Motor neuron (in vitro differentiated cells): ENCODE results near the gene ADIPOR1. TPM values are rescaled to one million over a fixed set of nuclear protein-coding genes. Genes with fewer than 3 reads are reported as not detected.
"Not testable (repeated sequence)": the region's sequence is repeated elsewhere in the genome, so short reads cannot be mapped to it uniquely, and the experiment has no call there.

ENCODE experiments used
- ATAC-seq, 8 experiments: fragments of 200-7000 bp; cut with Tn5 transposase; replicated peaks in 6 of 8; 2 replicates each; pipeline ENCODE4 v1.8.0; 2021; ENCODE audit warnings: mild to moderate bottlenecking in 8 of 8, moderate library complexity in 8 of 8
- H3K27ac ChIP-seq, 2 donors: fragments of 250-450 bp; sonication (Bioruptor Pico); 2 replicates each; pipeline ENCODE4 v1.9.0; 2021; ENCODE audit warnings: antibody characterized with exemption in 2 of 2, mild to moderate bottlenecking in 2 of 2, moderate library complexity in 1 of 2
- H3K4me1 ChIP-seq, 2 donors: fragments of 250-450 bp; sonication (Bioruptor Pico); replicated peaks in 1 of 2; 2 replicates each; pipeline ENCODE4 v1.6.1; 2021; ENCODE audit warnings: antibody characterized with exemption in 2 of 2, mild to moderate bottlenecking in 2 of 2, moderate library complexity in 1 of 2
- H3K4me3 ChIP-seq, 5 donors: fragments of 250-450 bp; sonication (Bioruptor Pico); 2 replicates each; pipeline ENCODE4 v1.9.0; 2021; ENCODE audit warnings: antibody characterized with exemption in 5 of 5, mild to moderate bottlenecking in 5 of 5, moderate library complexity in 4 of 5
- WGBS, 10 experiments: fragments of 450-650 bp; shearing (Covaris generic); methylation state at CpG; one replicate each; pipeline ENCODE4 v1.0.0; 2022; 5-methylcytosine and 5-hydroxymethylcytosine counted together
- in situ Hi-C, 9 experiments: fragments of 400-800 bp; cut with MboI; loops; one replicate each; pipeline ENCODE4 v1.15.0; 2021; ENCODE audit warnings: low sequenced_read_pairs in 9 of 9, low pct_unique_long_range_greater_than_20kb in 2 of 9; ENCODE audit not compliant: unreplicated experiment in 9 of 9
- total RNA-seq, 8 experiments: library from RNA; unstranded; fragments of 300-600 nt; gene quantifications; 2 replicates each; pipeline versions ENCODE4 v1.2.3 to v1.2.4, GENCODE V29; 2022

The ADIPOR1 gene
- total RNA-seq, 8 experiments from 2014 or later: 59.0 to 91.2 (median 67.8) TPM

GRCh38 chr1:202915146-202915545 is 43.0 kb downstream of the ADIPOR1 start:
- in situ Hi-C loops: no loop called here
- H3K4me1 ChIP-seq: no peaks in the 10 kb centered on the region
- no peak for ATAC-seq
- no peak overlapping the region for H3K4me3 ChIP-seq
- H3K27ac ChIP-seq: no peak overlapping the region

GRCh38 chr1:202912476-202912875 is 45.6 kb downstream of the ADIPOR1 start:
- H3K27ac ChIP-seq, in situ Hi-C loops, H3K4me3 ChIP-seq, ATAC-seq, H3K4me1 ChIP-seq: not testable (repeated sequence)
- WGBS, 10 experiments: 74 to 100% (median 95%) methylated on average over 2 to 4 of the region's 4 CpGs; no CpG with 5 or more reads in 3 of the 10 experiments

GRCh38 chr1:202909494-202909893 is 48.6 kb downstream of the ADIPOR1 start:
- H3K4me3 ChIP-seq: no peak overlapping the region
- in situ Hi-C loops: no loop called here
- no peak for ATAC-seq
- WGBS, 10 experiments: 40 to 100% (median 92%) methylated on average over 1 of the region's 1 CpG; no CpG with 5 or more reads in 3 of the 10 experiments
- no peak overlapping the region for H3K27ac ChIP-seq
- H3K4me1 ChIP-seq: no peaks in the 10 kb centered on the region

GRCh38 chr1:202908998-202909397 is 49.1 kb downstream of the ADIPOR1 start:
- Histone ChIP-seq H3K4me3 (no peak overlapping the region), H3K27ac (no peak overlapping the region), H3K4me1 (no peaks in the 10 kb centered on the region)
- ATAC-seq: no peak
- in situ Hi-C loops: no loop called here
- 80 to 99% (median 94%) methylated on average over 4 to 6 of the region's 6 CpGs; no CpG with 5 or more reads in 1 of the 10 experiments for WGBS, 10 experiments

- Histone ChIP-seq H3K4me3 (no peak overlapping the region), H3K27ac (no peak overlapping the region), H3K4me1 (no peaks in the 10 kb centered on the region)
- no peak for ATAC-seq
- in situ Hi-C loops: no loop called here
- WGBS, 10 experiments: 39 to 83% (median 65%) methylated on average over 1 to 4 of the region's 4 CpGs
Observed at GRCh38 chr1:202905331-202905730, 52.8 kb downstream of the ADIPOR1 start.

- H3K4me1 ChIP-seq, in situ Hi-C loops, H3K27ac ChIP-seq, ATAC-seq, H3K4me3 ChIP-seq: not testable (repeated sequence)
- WGBS, 10 experiments: 50 to 100% (median 93%) methylated on average over 1 to 4 of the region's 5 CpGs; no CpG with 5 or more reads in 1 of the 10 experiments
Observed at GRCh38 chr1:202903808-202904207, 54.3 kb downstream of the ADIPOR1 start.

- no peak overlapping the region for H3K4me3 ChIP-seq
- no peak for ATAC-seq
- in situ Hi-C loops: no loop called here
- 80 to 100% (median 97%) methylated on average over 2 to 4 of the region's 4 CpGs for WGBS, 10 experiments
- H3K4me1 ChIP-seq: no peaks in the 10 kb centered on the region
- no peak overlapping the region for H3K27ac ChIP-seq
Observed at GRCh38 chr1:202901555-202901954, 56.6 kb downstream of the ADIPOR1 start.

- ATAC-seq: no peak
- in situ Hi-C loops: no loop called here
- Histone ChIP-seq H3K4me3 (no peak overlapping the region), H3K4me1 (peaks cover 4 to 5% of the 10 kb centered on the region in 2 donors), H3K27ac (no peak overlapping the region)
- 76 to 100% (median 94%) methylated on average over 2 to 7 of the region's 7 CpGs; no CpG with 5 or more reads in 2 of the 10 experiments for WGBS, 10 experiments
Observed at GRCh38 chr1:202892501-202892900, 65.6 kb downstream of the ADIPOR1 start.

Other genes starting within 250 kb of the ADIPOR1 start
- 10 to 100 TPM in 2 of 8 experiments, 1 to 10 TPM in 4, under 1 TPM in 2; 0.29 to 23.5 (median 5.5) TPM for gene SYT2, start 247.9 kb downstream of the ADIPOR1 start, total RNA-seq
- gene KDM5B, start 149.9 kb downstream of the ADIPOR1 start, total RNA-seq: 100 to 1,000 TPM in 5 of 8 experiments, 10 to 100 TPM in 3; 49.0 to 191 (median 166) TPM
- 10 to 100 TPM in 1 of 8 experiments, 1 to 10 TPM in 7; 1.1 to 15.1 (median 4.4) TPM for gene PCAT6, start 147.4 kb downstream of the ADIPOR1 start, total RNA-seq
- 10 to 100 TPM in 6 of 8 experiments, 1 to 10 TPM in 2; 8.1 to 16.3 (median 10.8) TPM for gene RABIF, start 69.2 kb downstream of the ADIPOR1 start, total RNA-seq
- gene KLHL12, start 31.1 kb downstream of the ADIPOR1 start, total RNA-seq: 10 to 100 TPM; 16.4 to 42.5 (median 31.9) TPM
- 10 to 100 TPM; 33.6 to 90.0 (median 39.5) TPM for gene CYB5R1, start 8.9 kb upstream of the ADIPOR1 start, total RNA-seq
- 100 to 1,000 TPM in 1 of 8 experiments, 10 to 100 TPM in 7; 33.6 to 124 (median 62.1) TPM for gene TMEM183A, start 49.1 kb upstream of the ADIPOR1 start, total RNA-seq
- 10 to 100 TPM in 4 of 8 experiments, 1 to 10 TPM in 4; 1.5 to 34.3 (median 10.7) TPM for gene PPFIA4, start 68.2 kb upstream of the ADIPOR1 start, total RNA-seq
- under 1 TPM in 6 of 8 experiments, not detected in 2; 0.14 to 0.71 (median 0.22) TPM for gene MYOG, start 127.7 kb upstream of the ADIPOR1 start, total RNA-seq
- 10 to 100 TPM in 2 of 8 experiments, 1 to 10 TPM in 6; 3.2 to 15.5 (median 3.9) TPM for gene ADORA1, start 169.4 kb upstream of the ADIPOR1 start, total RNA-seq
- gene MYBPH, start 217.5 kb upstream of the ADIPOR1 start, total RNA-seq: under 1 TPM in 5 of 8 experiments, not detected in 3; 0.09 to 0.24 (median 0.15) TPM
- 10 to 100 TPM in 1 of 8 experiments, 1 to 10 TPM in 2, under 1 TPM in 2, not detected in 3; 0.32 to 16.6 (median 1.4) TPM for gene CHI3L1, start 228.4 kb upstream of the ADIPOR1 start, total RNA-seq